ENCODE results near the gene CDK2.
"Not testable (repeated sequence)": the region's sequence is repeated elsewhere in the genome, so short reads cannot be mapped to it uniquely, and the experiment has no call there.

Gene CDK2

GRCh38 chr12:55982319-55982936, 15.8 kb downstream of the CDK2 start:
- no peaks in the 10 kb centered on the region for H3K9me3 ChIP-seq (ENCODE audit: control insufficient read depth, low read length)
- no peak for TF ChIP-seq CTCF (IDR thresholded peaks at IDR 0.05)
- H3K4me3 ChIP-seq (ENCODE audit: low read depth, low read length), result no peak overlapping the region
- H3K4me2 ChIP-seq (ENCODE audit: low read length), result no peak overlapping the region
- no peaks in the 10 kb centered on the region for H3K27me3 ChIP-seq (ENCODE audit: control insufficient read depth, insufficient read depth, low read length)
- peaks cover 28% of the 10 kb centered on the region for H3K79me2 ChIP-seq
- no peak overlapping the region for H3K9ac ChIP-seq
- H3K27ac ChIP-seq, result no peak overlapping the region
- H2AFZ ChIP-seq, result no peak overlapping the region
- H3K36me3 ChIP-seq (ENCODE audit: control insufficient read depth, insufficient read depth, low read length), result no peaks in the 10 kb centered on the region
- H3K4me1 ChIP-seq, result peaks cover 11% of the 10 kb centered on the region

- no peaks in the 10 kb centered on the region for H3K9me3 ChIP-seq (ENCODE audit: control insufficient read depth, low read length)
- H3K27ac ChIP-seq, result no peak overlapping the region
- no peak overlapping the region for H2AFZ ChIP-seq
- peaks cover 19% of the 10 kb centered on the region for H3K79me2 ChIP-seq
- H3K4me1 ChIP-seq, result peaks cover 11% of the 10 kb centered on the region
- no peak overlapping the region for H3K4me2 ChIP-seq (ENCODE audit: low read length)
- no peaks in the 10 kb centered on the region for H3K27me3 ChIP-seq (ENCODE audit: control insufficient read depth, insufficient read depth, low read length)
- H3K9ac ChIP-seq, result no peak overlapping the region
- no peaks in the 10 kb centered on the region for H3K36me3 ChIP-seq (ENCODE audit: control insufficient read depth, insufficient read depth, low read length)
- TF ChIP-seq CTCF (IDR thresholded peaks at IDR 0.05), result no peak
- H3K4me3 ChIP-seq (ENCODE audit: low read depth, low read length), result no peak overlapping the region
Observed at GRCh38 chr12:55983232-55983842, 16.7 kb downstream of the CDK2 start.

- Histone ChIP-seq H3K27me3 (ENCODE audit: control insufficient read depth, insufficient read depth, low read length) (no peaks in the 10 kb centered on the region), H3K4me2 (ENCODE audit: low read length) (no peak overlapping the region), H3K79me2 (peaks cover 7% of the 10 kb centered on the region), H2AFZ (no peak overlapping the region), H3K9me3 (ENCODE audit: control insufficient read depth, low read length) (no peaks in the 10 kb centered on the region), H3K27ac (no peak overlapping the region), H3K36me3 (ENCODE audit: control insufficient read depth, insufficient read depth, low read length) (no peaks in the 10 kb centered on the region), H3K9ac (no peak overlapping the region), H3K4me1 (peaks cover 11% of the 10 kb centered on the region), H3K4me3 (ENCODE audit: low read depth, low read length) (no peak overlapping the region)
- no peak for TF ChIP-seq CTCF (IDR thresholded peaks at IDR 0.05)
Observed at GRCh38 chr12:55984861-55985260, 18.2 kb downstream of the CDK2 start.

- Histone ChIP-seq H3K4me1 (peaks cover 11% of the 10 kb centered on the region), H3K4me3 (ENCODE audit: low read depth, low read length) (no peak overlapping the region), H3K9ac (no peak overlapping the region), H3K9me3 (ENCODE audit: control insufficient read depth, low read length) (no peaks in the 10 kb centered on the region), H3K27me3 (ENCODE audit: control insufficient read depth, insufficient read depth, low read length) (no peaks in the 10 kb centered on the region), H3K27ac (no peak overlapping the region), H3K79me2 (peaks cover 4% of the 10 kb centered on the region), H3K36me3 (ENCODE audit: control insufficient read depth, insufficient read depth, low read length) (no peaks in the 10 kb centered on the region), H3K4me2 (ENCODE audit: low read length) (no peak overlapping the region), H2AFZ (no peak overlapping the region)
- no peak for TF ChIP-seq CTCF (IDR thresholded peaks at IDR 0.05)
Observed at GRCh38 chr12:55985341-55985740, 18.7 kb downstream of the CDK2 start.

GRCh38 chr12:55985976-55986375, 19.3 kb downstream of the CDK2 start:
- not testable (repeated sequence) for H3K4me3 ChIP-seq (ENCODE audit: low read depth, low read length); H3K36me3 ChIP-seq (ENCODE audit: control insufficient read depth, insufficient read depth, low read length); H3K9me3 ChIP-seq (ENCODE audit: control insufficient read depth, low read length); H3K9ac ChIP-seq; H3K27ac ChIP-seq; H2AFZ ChIP-seq; H3K4me2 ChIP-seq (ENCODE audit: low read length); H3K27me3 ChIP-seq (ENCODE audit: control insufficient read depth, insufficient read depth, low read length); H3K79me2 ChIP-seq
- H3K4me1 ChIP-seq, result peaks cover 11% of the 10 kb centered on the region
